GM18909 (cell line): Measurements from ENCODE around the gene PRDM12.

ENCODE experiments used
- ATAC-seq: cut with Tn5 transposase; IDR thresholded peaks from one replicate; pipeline ENCODE4 v1.9.1; 2021; ENCODE audit warnings: mild to moderate bottlenecking; ENCODE audit not compliant: unreplicated experiment, poor library complexity

The PRDM12 gene

GRCh38 chr9:130635721-130636647 lies 28.4 kb upstream of the PRDM12 start:
- ATAC-seq: no peak

- no peak for ATAC-seq
Measured at GRCh38 chr9:130636648-130637020, 27.8 kb upstream of the PRDM12 start.

GRCh38 chr9:130638284-130639123 lies 25.9 kb upstream of the PRDM12 start:
- no peak for ATAC-seq

GRCh38 chr9:130639124-130639765 lies 25.1 kb upstream of the PRDM12 start:
- no peak for ATAC-seq

- no peak for ATAC-seq
Measured at GRCh38 chr9:130639866-130640555, 24.4 kb upstream of the PRDM12 start.

DNA sequence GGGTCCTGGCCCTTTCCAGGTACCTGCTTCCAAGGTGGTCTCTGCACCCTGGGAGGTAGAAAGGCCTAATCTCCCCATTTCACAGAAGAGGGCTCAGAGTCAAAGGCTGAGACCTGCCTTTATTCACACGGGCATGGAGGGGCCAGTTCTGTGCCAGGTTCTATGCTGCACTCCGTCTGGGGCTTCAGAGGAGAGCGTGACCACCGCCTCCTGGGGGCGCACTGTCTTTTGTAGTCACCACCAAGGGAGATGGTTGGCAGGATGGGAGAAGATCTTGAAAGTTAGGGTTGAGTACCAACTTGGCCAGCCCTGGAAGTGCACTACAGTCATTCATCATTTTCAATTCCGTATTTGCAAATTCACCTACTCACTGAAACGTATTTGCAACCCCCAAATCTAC lies 23.7 kb upstream of the PRDM12 start:
- ATAC-seq: no peak

DNA sequence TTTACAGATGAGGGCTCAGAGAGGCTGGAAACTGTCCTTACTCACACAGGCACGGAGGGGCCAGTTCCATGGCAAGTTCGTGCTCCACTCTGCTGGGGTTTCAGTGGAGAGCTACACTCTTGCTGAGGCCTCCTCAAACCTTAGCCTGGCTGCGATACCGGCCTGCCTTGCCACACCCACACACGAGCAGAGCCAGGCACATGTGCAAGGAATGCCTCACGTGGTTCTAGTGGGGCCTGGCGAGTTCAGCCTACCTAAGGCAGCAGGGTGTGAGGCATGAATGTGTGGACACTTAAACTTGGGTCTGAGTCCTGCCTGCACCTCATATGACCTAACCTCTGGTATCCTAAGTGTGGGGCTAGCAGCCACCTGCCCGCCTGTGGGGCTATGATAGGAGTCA lies 21.5 kb upstream of the PRDM12 start:
- no peak for ATAC-seq

GRCh38 chr9:130651221-130651620 lies 13.2 kb upstream of the PRDM12 start:
- ATAC-seq: no peak

- no peak for ATAC-seq
Measured at GRCh38 chr9:130651752-130652151, 12.6 kb upstream of the PRDM12 start.

GRCh38 chr9:130654879-130655278 lies 9.5 kb upstream of the PRDM12 start:
- no peak for ATAC-seq

GRCh38 chr9:130658893-130659698 lies 5.3 kb upstream of the PRDM12 start:
- ATAC-seq: no peak

DNA sequence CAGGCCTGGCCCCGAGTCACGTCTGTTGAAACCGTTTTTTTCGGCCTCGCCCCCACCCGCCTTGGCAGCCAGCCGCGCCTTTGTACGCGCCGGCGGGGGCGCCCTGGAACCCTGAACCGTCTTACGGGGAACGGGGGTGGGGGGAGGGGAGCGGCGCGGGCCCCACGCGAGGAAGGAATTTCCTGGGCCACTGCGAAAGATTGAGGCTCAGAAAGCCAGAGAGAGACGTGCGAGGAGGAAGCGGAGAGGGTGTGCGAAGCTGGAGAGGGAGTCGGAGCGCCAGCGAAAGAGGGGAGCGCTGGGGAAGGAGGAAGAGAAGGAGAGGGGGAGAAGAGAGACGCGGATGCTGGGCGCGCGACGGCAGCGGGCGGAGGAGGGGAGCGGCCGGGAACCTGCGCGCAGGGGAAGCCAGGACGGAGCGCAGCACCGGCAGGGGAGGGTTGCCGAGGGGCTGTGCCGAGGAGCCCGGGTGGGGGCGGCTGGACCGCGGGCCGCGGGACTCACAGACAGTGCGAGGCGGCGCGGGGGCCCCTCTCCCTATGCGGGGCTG lies 4.6 kb upstream of the PRDM12 start:
- ATAC-seq: no peak

DNA sequence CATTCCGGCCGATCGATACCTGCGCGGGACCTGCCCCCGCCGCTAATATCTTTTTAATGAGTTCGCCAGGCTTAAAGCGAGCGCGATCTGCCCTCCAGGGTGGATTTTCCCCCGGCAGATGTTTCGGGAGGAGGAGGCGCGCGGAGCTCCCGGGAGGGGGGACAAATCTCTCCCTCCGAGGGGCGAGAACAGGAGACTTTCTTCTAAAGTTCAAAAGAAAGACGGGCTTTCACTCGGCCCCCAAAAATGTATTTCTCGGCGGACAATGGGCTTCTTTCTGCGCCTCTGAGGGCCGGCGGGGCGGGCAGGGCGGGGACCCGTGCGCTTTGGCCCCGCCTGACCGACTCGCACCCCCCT lies 4.1 kb upstream of the PRDM12 start:
- ATAC-seq: no peak

GRCh38 chr9:130660683-130661450 lies 3.5 kb upstream of the PRDM12 start:
- ATAC-seq: no peak

DNA sequence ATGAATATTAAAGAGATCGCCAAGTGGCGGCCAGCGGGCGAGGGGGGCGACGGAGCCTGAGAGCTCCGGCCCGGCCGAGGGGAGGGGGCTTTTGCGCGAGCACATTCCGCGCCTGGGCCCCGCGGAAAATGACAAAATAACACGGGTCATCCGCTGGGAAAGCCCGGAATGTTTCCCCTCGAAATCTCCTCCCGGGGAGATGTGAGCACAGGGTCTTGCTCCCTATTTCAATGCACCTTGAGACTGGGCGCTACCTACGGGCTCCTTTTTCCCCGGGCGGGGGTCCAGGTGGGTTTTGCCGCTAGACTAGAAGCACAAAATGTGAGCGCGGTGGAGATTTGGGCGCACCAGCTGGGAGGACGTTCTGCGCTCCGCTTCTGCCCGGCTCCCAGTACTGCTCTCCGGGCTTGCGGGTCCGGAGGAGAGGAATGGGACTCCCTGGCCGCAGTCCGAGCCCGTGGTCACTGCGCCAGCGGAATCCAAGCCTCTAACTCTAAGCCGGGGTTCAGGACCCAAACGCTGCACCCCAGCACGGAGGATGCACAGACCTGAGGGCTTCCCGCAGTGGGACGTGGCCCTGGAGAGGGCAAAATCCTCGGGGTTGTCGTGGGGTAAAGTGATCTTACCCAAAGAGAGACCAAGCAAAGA lies 2.8 kb upstream of the PRDM12 start:
- no peak for ATAC-seq

DNA sequence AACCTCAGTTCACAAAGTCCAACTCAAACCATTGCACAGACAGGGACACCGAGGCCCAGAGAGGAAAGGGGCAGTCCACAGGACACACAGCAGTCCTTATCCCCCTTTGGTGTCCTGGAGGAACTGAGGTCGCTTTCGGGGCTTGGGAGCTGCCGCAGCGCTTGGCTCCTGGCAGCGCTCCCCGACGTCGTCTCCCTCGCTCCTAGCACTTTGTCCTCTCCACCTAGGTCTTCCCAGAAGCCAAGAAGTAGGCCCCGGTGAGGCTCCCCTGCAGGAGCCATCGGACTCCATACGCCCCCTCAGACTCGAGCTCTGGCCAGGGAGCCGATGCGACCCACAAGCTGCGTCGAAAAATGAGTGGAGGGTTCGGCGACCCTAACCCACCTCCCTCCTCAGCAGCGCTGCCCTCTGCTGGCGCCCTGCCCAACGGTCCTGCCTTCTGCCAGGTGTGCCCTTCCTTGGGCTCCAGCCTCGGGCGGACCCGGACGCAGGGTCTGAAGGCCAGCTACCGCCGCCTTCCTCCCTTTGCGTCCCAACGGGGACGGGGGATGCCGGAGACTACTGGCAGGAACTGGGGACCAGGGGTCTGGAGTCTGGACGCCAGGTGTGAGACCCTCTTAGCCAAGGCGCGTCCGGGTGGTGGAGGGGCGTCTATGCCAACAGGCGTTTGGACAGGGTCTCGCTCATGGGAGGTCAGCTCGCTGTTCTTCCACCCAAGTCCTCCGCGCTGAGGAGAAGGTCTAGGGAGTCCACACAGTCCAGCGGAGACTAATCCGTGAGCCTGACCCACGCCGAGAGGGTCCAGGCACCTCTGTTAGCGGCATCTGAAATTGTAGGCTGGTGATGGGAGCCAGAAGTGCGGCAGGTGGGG lies 2.1 kb upstream of the PRDM12 start:
- no peak for ATAC-seq

DNA sequence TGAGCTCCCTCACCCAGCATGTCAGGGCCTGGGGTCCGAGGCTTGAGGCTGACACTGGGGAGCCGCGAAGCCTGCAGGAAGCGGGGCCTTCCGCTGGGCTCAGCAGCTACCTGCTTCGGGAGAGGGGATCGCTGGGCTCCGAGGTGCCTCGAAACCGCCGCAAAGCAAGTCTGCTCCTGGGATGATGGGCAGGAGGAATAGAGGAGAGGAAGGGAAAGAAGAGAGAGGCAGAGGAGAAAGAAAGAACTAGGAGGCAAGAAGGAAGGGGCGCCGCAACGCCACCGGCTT lies 1.5 kb upstream of the PRDM12 start:
- ATAC-seq: no peak
